Neural progenitor cell (in vitro differentiated cells): ENCODE results near the gene ANKRD34A. TPM values are rescaled to one million over a fixed set of nuclear protein-coding genes. Genes with fewer than 3 reads are reported as not detected.
A peak's percentile ranks its signal among the peaks of the same experiment; 100 is the strongest.

ENCODE experiments used
- DNase-seq: peaks from one replicate; pipeline ENCODE4 v3.0.0-alpha.2; 2016; ENCODE audit warnings: low spot score
- H2AFZ ChIP-seq: fragments of 200-600 bp; sonication (generic); replicated peaks from 2 replicates; pipeline ENCODE4 v1.6.1; 2016; ENCODE audit warnings: antibody characterized with exemption
- H3F3A ChIP-seq: fragments of 200-600 bp; sonication (generic); 2 replicates; pipeline ENCODE4 v1.6.1; 2016; ENCODE audit warnings: antibody characterized with exemption, low read depth
- H3K27ac ChIP-seq: fragments of 200-600 bp; sonication (generic); 2 replicates; pipeline ENCODE4 v1.5.1; 2016; ENCODE audit warnings: mild to moderate bottlenecking
- H3K27me3 ChIP-seq: fragments of 200-600 bp; sonication (generic); 2 replicates; pipeline ENCODE4 v1.6.1; 2016; ENCODE audit warnings: mild to moderate bottlenecking, moderate library complexity
- H3K36me3 ChIP-seq: fragments of 200-600 bp; sonication (generic); 2 replicates; pipeline ENCODE4 v1.5.1; 2016
- H3K4me1 ChIP-seq: fragments of 200-600 bp; sonication (generic); 2 replicates; pipeline ENCODE4 v1.6.1; 2016; ENCODE audit warnings: mixed run types
- H3K4me2 ChIP-seq: fragments of 200-600 bp; sonication (generic); 2 replicates; pipeline ENCODE4 v1.6.1; 2016
- H3K4me3 ChIP-seq: fragments of 200-600 bp; sonication (generic); 2 replicates; pipeline ENCODE4 v1.5.1; 2016
- H3K79me2 ChIP-seq: fragments of 200-600 bp; sonication (generic); 2 replicates; pipeline ENCODE4 v1.6.1; 2016; ENCODE audit warnings: low read depth
- H3K9ac ChIP-seq: fragments of 200-600 bp; sonication (generic); 2 replicates; pipeline ENCODE4 v1.6.1; 2016
- H3K9me3 ChIP-seq: fragments of 200-600 bp; sonication (generic); 2 replicates; pipeline ENCODE4 v1.5.1; 2016; ENCODE audit warnings: low read depth
- H4K20me1 ChIP-seq: fragments of 200-600 bp; sonication (generic); 2 replicates; pipeline ENCODE4 v1.6.1; 2016; ENCODE audit warnings: low read depth
- H3K27ac Mint-ChIP-seq: 3 replicates; pipeline ENCODE4 v1.8.0; 2021; ENCODE audit warnings: mixed read lengths
- H3K27me3 Mint-ChIP-seq: 2 replicates; pipeline ENCODE4 v1.8.0; 2022; ENCODE audit warnings: low read depth, mild to moderate bottlenecking, inconsistent platforms, moderate library complexity, mixed read lengths; ENCODE audit not compliant: insufficient read depth
- H3K36me3 Mint-ChIP-seq: 3 replicates; pipeline ENCODE4 v1.8.0; 2021; ENCODE audit warnings: mixed read lengths
- H3K4me1 Mint-ChIP-seq: 3 replicates; pipeline ENCODE4 v1.8.0; 2021; ENCODE audit warnings: mixed read lengths
- H3K4me3 Mint-ChIP-seq: 3 replicates; pipeline ENCODE4 v1.8.0; 2021; ENCODE audit warnings: mild to moderate bottlenecking, moderate library complexity, mixed read lengths
- H3K9me3 Mint-ChIP-seq: 3 replicates; pipeline ENCODE4 v1.8.0; 2020; ENCODE audit warnings: mixed read lengths
- EZH2 ChIP-seq: fragments of 200-600 bp; sonication (generic); IDR thresholded peaks from 2 replicates; pipeline ENCODE4 v1.6.1; 2017; ENCODE audit warnings: antibody characterized with exemption, mild to moderate bottlenecking, moderate library complexity
- EZH2phosphoT487 ChIP-seq: fragments of 200-600 bp; sonication (generic); IDR thresholded peaks from 2 replicates; pipeline ENCODE4 v1.6.1; 2017; ENCODE audit warnings: antibody characterized with exemption
- total RNA-seq: library from RNA; depleted of rRNA; stranded (reverse); fragments of >200 nt; gene quantifications from 2 replicates; pipeline ENCODE4 v1.2.3, GENCODE V29; 2015; ENCODE audit warnings: low replicate concordance
- TF ChIP-seq, protein P1 (sequence below): fragments of 200-600 bp; sonication (generic); IDR thresholded peaks from 2 replicates; pipeline ENCODE4 v1.5.1; 2017; ENCODE audit warnings: antibody characterized with exemption, mild to moderate bottlenecking

The ANKRD34A gene
- total RNA-seq, 1 donor from 2014 or later: 0.06 TPM

DNA sequence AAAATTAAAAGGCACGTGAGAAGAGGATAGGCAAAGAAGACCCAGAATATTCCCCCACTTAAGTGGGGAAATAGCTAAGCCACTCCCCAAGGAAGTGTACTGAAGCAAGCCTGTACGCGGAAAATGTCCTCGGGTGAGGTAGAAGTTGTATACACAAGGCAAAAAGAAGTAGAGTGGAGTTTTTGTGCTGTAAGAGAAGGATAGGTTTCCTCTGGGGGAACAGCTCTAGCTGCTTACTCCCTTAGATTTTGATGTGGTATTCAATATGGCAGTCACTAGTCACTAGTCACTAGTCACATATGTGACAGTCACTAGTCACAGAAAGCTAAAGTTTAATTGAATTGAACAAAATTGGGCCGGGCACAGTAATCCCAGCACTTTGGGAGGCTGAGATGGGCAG, 24.4 kb upstream of the ANKRD34A start:
- Histone ChIP-seq H3K9ac (no peak overlapping the region), H3K79me2 (no peaks in the 10 kb centered on the region), H3K27me3 (no peaks in the 10 kb centered on the region), H4K20me1 (peaks cover 24% of the 10 kb centered on the region), H3K9me3 (no peaks in the 10 kb centered on the region), H3K4me2 (no peak overlapping the region), H3K4me1 (peaks cover 17% of the 10 kb centered on the region), H3K27ac (no peak overlapping the region), H3K36me3 (peaks cover 8% of the 10 kb centered on the region), H3F3A (peaks cover 28% of the 10 kb centered on the region), H2AFZ (no peak overlapping the region), H3K4me3 (no peak overlapping the region)
- Mint-ChIP-seq H3K36me3 (peaks cover 17% of the 10 kb centered on the region), H3K4me3 (no peak overlapping the region), H3K27me3 (peaks cover 2% of the 10 kb centered on the region), H3K4me1 (peaks cover 47% of the 10 kb centered on the region), H3K27ac (peak overlapping the region; percentile 16), H3K9me3 (no peaks in the 10 kb centered on the region)
- DNase-seq: no peak
- TF ChIP-seq, protein P1, sequence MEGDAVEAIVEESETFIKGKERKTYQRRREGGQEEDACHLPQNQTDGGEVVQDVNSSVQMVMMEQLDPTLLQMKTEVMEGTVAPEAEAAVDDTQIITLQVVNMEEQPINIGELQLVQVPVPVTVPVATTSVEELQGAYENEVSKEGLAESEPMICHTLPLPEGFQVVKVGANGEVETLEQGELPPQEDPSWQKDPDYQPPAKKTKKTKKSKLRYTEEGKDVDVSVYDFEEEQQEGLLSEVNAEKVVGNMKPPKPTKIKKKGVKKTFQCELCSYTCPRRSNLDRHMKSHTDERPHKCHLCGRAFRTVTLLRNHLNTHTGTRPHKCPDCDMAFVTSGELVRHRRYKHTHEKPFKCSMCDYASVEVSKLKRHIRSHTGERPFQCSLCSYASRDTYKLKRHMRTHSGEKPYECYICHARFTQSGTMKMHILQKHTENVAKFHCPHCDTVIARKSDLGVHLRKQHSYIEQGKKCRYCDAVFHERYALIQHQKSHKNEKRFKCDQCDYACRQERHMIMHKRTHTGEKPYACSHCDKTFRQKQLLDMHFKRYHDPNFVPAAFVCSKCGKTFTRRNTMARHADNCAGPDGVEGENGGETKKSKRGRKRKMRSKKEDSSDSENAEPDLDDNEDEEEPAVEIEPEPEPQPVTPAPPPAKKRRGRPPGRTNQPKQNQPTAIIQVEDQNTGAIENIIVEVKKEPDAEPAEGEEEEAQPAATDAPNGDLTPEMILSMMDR: no peak
- no peak for TF ChIP-seq EZH2phosphoT487
- TF ChIP-seq EZH2: no peak

DNA sequence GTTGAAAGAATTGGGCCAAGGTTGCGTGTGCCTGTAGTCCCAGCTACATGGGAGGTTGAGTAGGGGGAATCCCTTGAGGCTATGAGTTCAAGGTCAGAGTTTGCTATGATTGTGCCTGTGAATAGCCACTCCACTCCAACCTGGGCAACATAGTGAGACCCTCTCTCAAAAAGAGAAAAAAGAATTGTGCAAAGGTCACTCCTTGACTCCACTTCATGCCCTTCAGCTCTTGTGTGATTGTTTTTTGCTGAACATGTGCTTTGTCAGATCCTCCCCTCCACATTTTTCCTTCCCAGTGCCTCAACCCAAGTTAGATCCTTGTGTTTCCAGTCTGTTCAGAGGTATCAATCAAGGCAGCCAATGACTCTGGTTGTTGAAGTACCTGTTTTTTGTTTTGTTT, 23.6 kb upstream of the ANKRD34A start:
- Histone ChIP-seq H3K4me1 (peaks cover 9% of the 10 kb centered on the region), H2AFZ (no peak overlapping the region), H3K4me3 (no peak overlapping the region), H3K27me3 (no peaks in the 10 kb centered on the region), H3F3A (peaks cover 21% of the 10 kb centered on the region), H3K9ac (no peak overlapping the region), H3K27ac (no peak overlapping the region), H3K36me3 (no peaks in the 10 kb centered on the region), H3K4me2 (no peak overlapping the region), H4K20me1 (peaks cover 15% of the 10 kb centered on the region), H3K9me3 (no peaks in the 10 kb centered on the region), H3K79me2 (no peaks in the 10 kb centered on the region)
- H3K36me3 Mint-ChIP-seq: peaks cover 9% of the 10 kb centered on the region
- H3K27ac Mint-ChIP-seq: peak overlapping the region; percentile 43
- H3K4me3 Mint-ChIP-seq: no peak overlapping the region
- TF ChIP-seq, protein P1: no peak
- TF ChIP-seq EZH2 (no peak), EZH2phosphoT487 (no peak)
- H3K27me3 Mint-ChIP-seq: peaks cover 2% of the 10 kb centered on the region
- H3K4me1 Mint-ChIP-seq: peaks cover 38% of the 10 kb centered on the region
- no peaks in the 10 kb centered on the region for H3K9me3 Mint-ChIP-seq
- DNase-seq: no peak

DNA sequence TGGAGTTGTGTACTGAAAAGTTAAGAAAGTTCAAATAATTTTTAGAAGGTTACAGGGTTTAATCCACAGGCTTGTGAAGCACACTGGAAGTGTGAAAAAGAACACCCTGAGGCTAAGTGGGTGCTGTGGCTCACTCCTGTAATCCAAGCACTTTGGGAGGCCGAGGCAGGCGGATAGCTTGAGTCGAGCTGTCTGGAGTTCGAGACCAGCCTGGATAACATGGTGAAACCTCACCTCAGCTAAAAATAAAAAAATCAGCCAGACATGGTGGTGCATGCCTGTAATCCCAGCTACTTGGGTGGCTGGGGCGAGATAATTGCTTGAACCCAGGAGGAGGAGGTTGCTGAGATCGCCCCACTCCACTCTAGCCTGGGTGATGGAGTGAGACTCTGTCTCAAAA, 22.2 kb upstream of the ANKRD34A start:
- H3K27me3 Mint-ChIP-seq: peaks cover 2% of the 10 kb centered on the region
- no peak for DNase-seq
- peaks cover 28% of the 10 kb centered on the region for H3K4me1 Mint-ChIP-seq
- H3F3A ChIP-seq: peaks cover 7% of the 10 kb centered on the region
- TF ChIP-seq EZH2phosphoT487 (no peak), EZH2 (no peak)
- TF ChIP-seq, protein P1: no peak
- H3K27me3 ChIP-seq: no peaks in the 10 kb centered on the region
- H3K79me2 ChIP-seq: no peaks in the 10 kb centered on the region
- no peak overlapping the region for H3K4me2 ChIP-seq
- H3K36me3 ChIP-seq: no peaks in the 10 kb centered on the region
- H3K9ac ChIP-seq: no peak overlapping the region
- H3K9me3 ChIP-seq: no peaks in the 10 kb centered on the region
- H3K4me3 ChIP-seq: no peak overlapping the region
- H3K27ac ChIP-seq: no peak overlapping the region
- peaks cover 1% of the 10 kb centered on the region for H4K20me1 ChIP-seq
- no peak overlapping the region for H2AFZ ChIP-seq
- H3K9me3 Mint-ChIP-seq: no peaks in the 10 kb centered on the region
- peaks cover 1% of the 10 kb centered on the region for H3K36me3 Mint-ChIP-seq
- H3K27ac Mint-ChIP-seq: no peak overlapping the region
- H3K4me1 ChIP-seq: peaks cover 3% of the 10 kb centered on the region
- no peak overlapping the region for H3K4me3 Mint-ChIP-seq
